SKM-1 treated with dmso at 0.1 percent for 144 hours (cell line): ENCODE measurements around the gene BRD1.
"Not testable (repeated sequence)": the region's sequence is repeated elsewhere in the genome, so short reads cannot be mapped to it uniquely, and the experiment has no call there.

Experiments
- DNase-seq: peaks from one replicate; lab custom pipeline; 2025; ENCODE audit not compliant: unreplicated experiment; lab: John Stamatoyannopoulos, UW

The BRD1 gene

GRCh38 chr22:49853981-49854831 lies 26.5 kb upstream of the BRD1 start:
- DNase-seq, result no peak

- peak; percentile 95 for DNase-seq
These were observed 25.5 kb upstream of the BRD1 start, which contains the start of gene ZBED4 for GRCh38 chr22:49852898-49853894. ZBED4 (plus strand) TSS chr22:49853844; CDS start chr22:49883663, 29,819 bp downstream.

GRCh38 chr22:49852568-49852897 lies 24.9 kb upstream of the BRD1 start:
- not testable (repeated sequence) for DNase-seq

GRCh38 chr22:49850959-49851802 lies 23.5 kb upstream of the BRD1 start:
- DNase-seq, result no peak

- DNase-seq, result no peak
These were observed 22.6 kb upstream of the BRD1 start for GRCh38 chr22:49850021-49850911.

GRCh38 chr22:49849161-49850020 lies 21.7 kb upstream of the BRD1 start:
- no peak for DNase-seq

- DNase-seq, result no peak
These were observed 21.1 kb upstream of the BRD1 start for GRCh38 chr22:49848690-49849160.

- peak; percentile 63 for DNase-seq
These were observed 20.3 kb upstream of the BRD1 start for GRCh38 chr22:49847751-49848689.

GRCh38 chr22:49845666-49846459 lies 18.2 kb upstream of the BRD1 start:
- DNase-seq, result no peak

GRCh38 chr22:49845241-49845640 lies 17.6 kb upstream of the BRD1 start:
- no peak for DNase-seq

GRCh38 chr22:49838771-49839717 lies 11.4 kb upstream of the BRD1 start:
- no peak for DNase-seq

- no peak for DNase-seq
These were observed 5.8 kb upstream of the BRD1 start for GRCh38 chr22:49833340-49834007.

- DNase-seq, result no peak
These were observed 1.6 kb upstream of the BRD1 start for GRCh38 chr22:49829044-49829853.

GRCh38 chr22:49828599-49828965 lies 909 bp upstream of the BRD1 start:
- no peak for DNase-seq
